Measurements from ENCODE around the gene ESCO1.
A peak's percentile ranks its signal among the peaks of the same experiment; 100 is the strongest.
"Not testable (repeated sequence)": the region's sequence is repeated elsewhere in the genome, so short reads cannot be mapped to it uniquely, and the experiment has no call there.

The ESCO1 gene

GRCh38 chr18:21600526-21601410 lies at the start of gene ESCO1:
TSS of gene ESCO1 (minus strand) at chr18:21600704. CDS start at chr18:21574843, 25,861 bp downstream.
- peak; percentile 96 for ATAC-seq
- peak; percentile 94 for DNase-seq

GRCh38 chr18:21640375-21640774 lies 39.9 kb upstream of the ESCO1 start:
- not testable (repeated sequence) for DNase-seq, ATAC-seq

DNA sequence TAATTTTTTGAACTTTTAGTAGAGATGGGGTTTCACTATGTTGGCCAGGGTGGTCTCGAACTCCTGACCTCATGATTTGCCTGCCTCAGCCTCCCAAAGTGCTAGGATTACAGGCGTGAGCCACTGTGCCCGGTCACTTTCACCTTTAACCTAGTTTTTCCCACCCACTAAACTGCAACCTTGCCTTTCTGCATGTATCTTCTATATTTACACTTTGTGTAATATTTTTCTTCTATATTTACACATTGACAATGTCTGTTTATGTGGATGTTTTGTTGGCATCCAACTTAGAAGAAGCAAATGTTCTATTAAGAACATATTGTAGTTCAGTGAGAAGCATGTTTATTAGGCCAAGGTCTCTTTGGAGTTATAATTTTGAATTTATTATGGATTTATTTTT lies 38.3 kb upstream of the ESCO1 start:
- no peak for ATAC-seq
- DNase-seq: no peak

DNA sequence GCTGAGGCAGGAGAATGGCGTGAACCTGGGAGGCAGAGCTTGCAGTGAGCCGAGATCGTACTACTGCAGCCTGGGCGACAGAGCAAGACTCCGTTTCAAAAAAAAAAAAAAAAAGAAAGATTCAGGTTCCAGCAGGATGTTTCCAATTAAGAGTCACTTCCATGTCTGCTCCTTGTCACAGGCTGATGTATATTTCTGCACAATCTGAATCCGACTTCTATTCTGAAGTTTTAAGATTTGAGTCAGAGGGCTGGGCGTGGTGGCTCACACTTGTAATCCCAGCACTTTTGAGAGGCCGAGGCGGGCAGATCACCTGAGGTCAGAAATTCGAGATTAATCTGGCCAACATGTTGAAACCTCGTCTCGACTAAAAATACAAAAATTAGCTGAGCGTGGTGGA lies 36.3 kb upstream of the ESCO1 start:
- ATAC-seq (no peak), DNase-seq (no peak)

GRCh38 chr18:21634588-21635199 lies 34.2 kb upstream of the ESCO1 start:
- ATAC-seq: no peak
- DNase-seq: no peak

DNA sequence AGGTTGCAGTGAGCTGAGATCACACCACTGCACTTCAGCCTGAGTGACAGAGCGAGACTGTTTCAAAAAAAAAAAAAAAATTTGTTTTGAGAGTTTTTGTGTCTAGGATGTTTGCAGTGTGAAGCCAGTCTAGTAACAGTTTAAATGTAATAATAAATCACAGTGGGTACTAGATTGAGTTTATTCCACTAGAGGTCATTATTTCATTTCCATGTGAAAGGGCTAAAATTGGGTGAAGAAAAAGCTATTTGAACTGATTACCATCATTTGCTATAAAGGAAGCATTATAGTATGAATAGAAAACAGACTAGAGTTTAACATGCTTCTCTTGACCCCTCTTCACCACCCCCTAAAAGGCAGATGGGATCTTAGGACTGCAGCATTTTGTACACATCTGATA lies 31.9 kb upstream of the ESCO1 start:
- ATAC-seq: no peak
- no peak for DNase-seq

DNA sequence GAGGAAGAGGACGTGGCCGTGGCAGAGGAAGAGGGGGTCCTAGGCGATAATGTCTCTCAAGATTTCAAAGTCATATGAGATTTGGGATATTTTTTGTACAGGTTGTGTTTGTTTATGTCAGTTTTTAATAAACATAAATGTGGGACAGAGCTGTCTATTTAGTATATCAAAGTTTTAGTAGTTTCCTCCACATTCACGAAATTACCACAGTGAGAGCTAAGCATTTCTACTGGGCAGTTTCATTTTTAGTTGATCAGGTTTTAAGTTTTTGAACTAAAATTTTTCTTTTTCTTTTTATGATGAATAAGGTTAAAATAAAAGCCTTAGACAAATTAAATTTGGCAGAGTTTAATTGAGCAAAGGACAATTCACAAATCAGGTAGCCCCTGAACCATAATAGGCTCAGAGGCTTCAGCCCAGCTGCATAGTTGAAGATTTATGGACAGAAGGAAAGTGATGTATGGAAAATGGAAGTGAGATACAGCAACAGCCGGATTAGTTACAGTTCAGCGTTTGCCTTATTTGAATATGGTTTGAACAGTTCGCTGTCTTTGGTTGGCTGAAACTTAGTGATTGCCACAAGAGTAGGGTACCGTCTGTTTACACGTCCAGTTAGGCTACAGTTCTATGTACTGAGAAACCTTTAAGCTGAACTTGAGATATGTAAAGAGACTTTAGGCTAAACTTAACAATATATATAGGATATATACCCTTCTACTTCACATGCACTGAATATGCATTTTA lies 28.8 kb upstream of the ESCO1 start:
- ATAC-seq (no peak), DNase-seq (no peak)

DNA sequence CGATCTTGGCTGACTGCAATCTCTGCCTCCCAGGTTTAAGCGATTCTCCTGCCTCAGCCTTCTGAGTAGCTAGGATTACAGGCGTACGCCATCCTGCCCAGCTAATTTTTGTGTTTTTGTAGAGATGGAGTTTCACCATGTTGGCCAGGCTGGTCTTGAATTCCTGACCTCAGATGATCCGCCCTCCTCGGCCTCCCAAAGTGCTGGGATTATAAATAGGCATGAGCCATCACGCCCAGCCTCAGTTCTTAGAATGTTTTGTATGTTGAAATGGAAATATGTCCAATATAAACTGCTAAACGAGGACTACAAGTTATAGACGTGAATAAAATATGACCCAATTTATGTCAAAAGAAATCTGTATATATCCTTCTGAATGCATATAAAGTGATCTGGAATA lies 21.1 kb upstream of the ESCO1 start:
- not testable (repeated sequence) for ATAC-seq, DNase-seq

- DNase-seq (peak; percentile 93), ATAC-seq (peak; percentile 100)
Observed at GRCh38 chr18:21612125-21613039, 11.9 kb upstream of the ESCO1 start, which contains the start of gene SNRPD1. TSS of gene SNRPD1 (plus strand) at chr18:21612314. CDS start at chr18:21612430, 116 bp downstream.

GRCh38 chr18:21611401-21612124 lies 11.1 kb upstream of the ESCO1 start:
- not testable (repeated sequence) for ATAC-seq

DNA sequence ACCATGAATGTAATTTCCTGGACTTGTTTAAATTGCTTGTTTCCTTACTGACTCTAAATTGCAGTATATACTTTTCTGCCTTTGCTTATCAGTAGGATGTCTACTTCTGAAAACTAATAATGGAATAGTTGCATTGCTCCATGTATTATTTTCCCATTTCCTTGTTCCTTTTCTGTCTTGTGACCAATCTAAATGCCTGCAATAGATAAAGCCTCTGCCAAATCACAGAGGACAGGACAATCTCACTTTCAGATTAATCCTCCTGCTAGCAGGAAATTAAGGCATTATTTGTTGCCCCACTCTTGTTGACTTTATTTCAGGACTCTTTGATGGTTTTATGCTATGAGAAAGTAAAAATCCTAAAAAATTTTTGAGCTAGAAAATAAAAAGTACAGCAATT lies 4.7 kb upstream of the ESCO1 start:
- ATAC-seq (no peak), DNase-seq (no peak)

More at GRCh38 chr18:21611401-21612124, 11.1 kb upstream of the ESCO1 start:
- DNase-seq: not testable (repeated sequence)

GRCh38 chr18:21604671-21605070 lies 4.2 kb upstream of the ESCO1 start:
- ATAC-seq (no peak), DNase-seq (no peak)

GRCh38 chr18:21602299-21602587 lies 1.7 kb upstream of the ESCO1 start:
- ATAC-seq: no peak
- peak; percentile 15 for DNase-seq

- DNase-seq (peak; percentile 23), ATAC-seq (peak; percentile 48)
Observed at GRCh38 chr18:21599585-21600525, 649 bp downstream of the ESCO1 start.

DNA sequence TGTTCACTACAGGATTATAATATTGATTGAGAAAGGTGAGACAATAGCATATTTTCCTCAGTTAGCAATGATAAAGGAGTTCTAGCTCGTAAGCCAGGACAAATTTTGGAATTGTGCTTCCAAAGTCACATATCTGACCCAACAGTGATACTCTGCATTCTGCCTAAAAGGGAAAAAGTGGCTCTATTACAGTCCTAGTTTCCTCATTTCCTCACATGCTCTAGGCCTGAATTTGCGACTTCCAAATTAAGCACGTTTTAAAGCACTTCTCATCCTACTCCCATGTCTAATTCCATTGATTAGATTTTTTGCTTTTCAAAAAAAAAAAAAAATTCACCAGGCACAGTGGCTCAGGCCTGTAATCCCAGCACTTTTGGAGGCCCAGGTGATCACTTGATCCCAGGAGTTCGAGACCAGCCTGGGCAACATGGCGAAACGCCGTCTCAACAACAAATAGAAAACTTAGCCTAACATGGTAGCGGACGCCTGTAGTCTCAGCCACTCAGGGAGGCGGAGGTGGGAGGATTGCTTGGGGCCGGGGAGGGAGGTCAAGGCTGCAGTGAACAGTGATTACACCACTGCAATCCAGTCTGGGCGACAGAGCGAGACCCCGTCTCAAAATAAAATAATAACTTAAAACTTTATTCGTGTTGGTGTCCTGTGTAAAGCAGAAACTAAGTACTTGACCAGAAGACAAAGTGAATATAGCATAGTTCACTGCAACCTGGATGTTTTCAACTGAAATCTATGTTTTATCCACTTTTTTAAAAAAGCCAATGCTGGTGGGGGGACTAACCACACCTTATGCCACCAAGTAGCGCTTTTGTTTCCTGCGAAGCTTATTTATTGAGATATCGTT lies 1.5 kb downstream of the ESCO1 start:
- ATAC-seq: no peak

DNA sequence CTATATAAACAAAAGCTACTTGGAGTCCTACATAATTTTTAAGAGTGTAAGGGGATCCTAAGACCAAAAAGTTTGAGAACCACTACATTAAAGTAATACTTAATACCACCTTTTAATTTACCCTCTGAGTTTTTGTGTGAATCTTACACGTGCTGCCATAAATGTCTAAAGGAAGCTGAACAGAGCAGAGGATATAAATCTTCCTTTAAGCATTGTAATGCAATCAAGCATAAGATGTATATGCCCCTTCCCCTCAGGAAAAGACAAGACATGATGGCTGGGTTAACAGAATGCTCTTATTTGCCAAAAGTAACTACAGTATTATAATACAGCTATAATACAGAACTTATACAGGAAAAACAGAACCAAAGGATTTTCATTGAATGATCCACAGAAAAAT lies 2.9 kb downstream of the ESCO1 start:
- DNase-seq: no peak

More for the DNA sequence above, 1.5 kb downstream of the ESCO1 start:
- no peak for DNase-seq

GRCh38 chr18:21593540-21594257 lies 6.8 kb downstream of the ESCO1 start:
- peak; percentile 52 for ATAC-seq
- no peak for DNase-seq

More for the DNA sequence above, 2.9 kb downstream of the ESCO1 start:
- no peak for ATAC-seq

DNA sequence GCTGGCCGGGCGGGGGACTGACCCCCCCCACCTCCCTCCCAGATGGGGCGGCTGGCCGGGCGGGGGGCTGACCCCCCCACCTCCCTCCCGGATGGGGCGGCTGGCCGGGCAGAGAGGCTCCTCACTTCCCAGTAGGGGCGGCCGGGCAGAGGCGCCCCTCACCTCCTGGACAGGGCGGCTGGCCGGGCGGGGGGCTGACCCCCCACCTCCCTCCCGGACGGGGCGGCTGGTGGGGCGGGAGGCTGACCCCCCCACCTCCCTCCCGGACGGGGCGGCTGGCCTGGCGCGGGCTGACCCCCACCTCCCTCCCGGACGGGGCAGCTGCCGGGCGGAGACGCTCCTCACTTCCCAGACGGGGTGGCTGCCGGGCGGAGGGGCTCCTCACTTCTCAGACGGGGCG lies 8.1 kb downstream of the ESCO1 start:
- ATAC-seq, DNase-seq: not testable (repeated sequence)
